HG03103 (cell line): ENCODE results near the gene CD4.

Experiments used
- ATAC-seq: cut with Tn5 transposase; IDR thresholded peaks from one replicate; pipeline ENCODE4 v1.9.1; 2021; ENCODE audit warnings: low read depth; ENCODE audit not compliant: unreplicated experiment

Gene CD4

DNA sequence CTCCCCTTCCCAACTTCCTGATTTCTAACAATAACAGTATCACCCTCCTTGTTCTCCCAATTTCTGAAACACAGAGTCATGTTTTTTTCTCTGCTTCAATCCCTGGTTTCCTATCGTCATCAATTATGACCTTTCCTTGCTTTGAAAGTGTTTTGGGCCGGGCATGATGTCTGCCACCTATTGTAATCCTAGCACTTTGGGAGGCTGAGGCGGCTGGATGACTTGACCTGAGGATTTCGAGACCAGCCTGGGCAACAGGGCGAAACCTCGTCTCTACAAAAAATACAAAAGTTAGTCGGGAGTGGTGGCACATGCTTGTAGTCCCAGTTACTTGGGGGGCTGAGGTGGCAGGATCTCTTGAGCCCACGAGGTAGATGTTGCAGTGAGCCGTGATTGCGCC lies 19.7 kb downstream of the CD4 start:
- no peak for ATAC-seq

DNA sequence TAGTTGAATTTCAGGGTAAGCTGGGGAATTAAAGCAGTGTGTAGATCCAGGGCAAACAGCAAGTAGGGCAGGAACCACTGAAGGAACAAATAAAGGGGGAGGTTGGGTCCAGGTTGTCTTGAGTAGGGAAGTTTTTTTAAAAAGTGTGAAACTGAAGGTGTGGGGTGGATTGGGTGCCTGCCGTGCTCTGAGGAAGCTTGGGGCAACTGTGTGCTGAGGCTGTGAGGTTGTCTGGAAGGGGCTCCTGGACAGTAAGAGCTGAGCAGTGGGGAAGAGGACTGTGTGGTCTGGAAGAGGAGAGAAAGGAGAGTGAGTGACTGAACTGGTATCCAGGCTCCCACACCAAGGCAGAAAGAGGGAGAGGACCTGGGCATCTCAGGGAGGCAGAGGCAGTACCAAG lies 21.4 kb downstream of the CD4 start:
- no peak for ATAC-seq

DNA sequence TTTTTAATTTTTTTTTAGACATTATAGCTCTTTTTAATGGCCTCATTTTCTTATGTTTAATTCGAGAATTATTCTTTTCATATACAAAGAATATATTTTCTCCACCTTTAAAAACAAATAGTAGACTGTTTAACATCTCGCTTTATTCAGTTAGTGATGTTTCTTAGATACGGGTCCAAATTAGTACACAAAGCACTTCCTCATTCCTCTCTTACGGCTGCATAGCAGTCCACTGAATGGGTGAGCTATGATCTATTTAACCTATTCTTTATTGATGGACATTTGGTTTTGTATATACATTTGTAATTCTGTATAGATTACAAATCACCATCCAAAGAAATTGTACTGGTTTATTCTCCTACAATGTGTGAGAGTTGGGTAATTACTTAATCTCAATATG lies 24.0 kb downstream of the CD4 start:
- ATAC-seq, result no peak

DNA sequence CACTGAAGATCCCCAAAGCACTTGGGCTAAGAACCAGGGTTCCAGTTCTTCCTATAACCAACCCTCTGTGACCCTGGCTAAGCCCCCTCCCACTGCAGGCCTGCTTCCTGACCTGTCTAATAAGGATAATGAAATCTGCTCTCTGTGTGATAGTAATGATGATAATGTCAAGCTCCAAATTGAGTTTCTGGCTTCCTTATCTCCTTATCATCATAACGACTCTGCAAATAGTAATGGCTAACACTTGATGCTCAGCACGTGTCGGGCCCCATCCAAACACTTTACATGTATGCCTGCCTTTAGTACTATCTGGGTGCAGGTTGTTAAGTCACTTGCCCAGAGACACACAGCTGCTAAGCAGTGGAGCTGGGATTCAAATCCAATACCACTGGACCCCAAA lies 27.3 kb downstream of the CD4 start:
- ATAC-seq, result no peak

- ATAC-seq, result no peak
Measured at GRCh38 chr12:6817098-6817497, 27.8 kb downstream of the CD4 start.

DNA sequence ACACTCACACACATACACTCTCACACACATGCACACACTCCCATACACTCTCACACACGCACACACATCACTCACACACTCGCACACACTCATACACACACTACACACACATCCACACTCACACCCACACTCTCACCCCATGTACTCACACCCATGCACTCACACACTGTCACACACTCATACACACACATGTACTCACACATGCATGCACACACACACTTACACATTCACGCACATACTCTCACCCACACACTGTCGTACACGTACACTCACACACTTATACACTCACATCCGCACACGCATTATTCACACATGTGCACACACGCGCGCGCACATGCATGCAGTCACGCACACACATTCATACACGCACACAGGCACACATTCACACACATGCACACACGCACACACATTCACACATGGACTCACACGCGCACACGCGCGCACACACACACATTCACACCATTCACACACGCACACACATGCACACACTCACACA lies 28.4 kb downstream of the CD4 start:
- no peak for ATAC-seq

DNA sequence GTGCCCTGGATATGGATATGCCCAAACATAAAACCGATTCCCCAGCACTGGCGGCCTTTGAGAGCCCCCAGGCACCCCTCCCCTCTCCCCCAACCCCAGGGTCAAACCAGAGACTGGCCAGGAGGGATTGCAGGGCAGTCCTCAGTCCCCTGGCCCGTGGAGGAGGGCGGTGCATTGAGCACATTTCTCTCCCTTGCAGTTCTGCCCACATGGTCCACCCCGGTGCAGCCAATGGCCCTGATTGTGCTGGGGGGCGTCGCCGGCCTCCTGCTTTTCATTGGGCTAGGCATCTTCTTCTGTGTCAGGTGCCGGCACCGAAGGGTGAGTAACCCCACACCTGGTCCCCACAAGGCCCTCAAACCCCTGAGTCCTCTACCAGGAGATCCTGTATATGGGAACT lies 28.9 kb downstream of the CD4 start:
- no peak for ATAC-seq

GRCh38 chr12:6818645-6819044 lies 29.3 kb downstream of the CD4 start:
- no peak for ATAC-seq

- no peak for ATAC-seq
Measured at GRCh38 chr12:6819106-6820030, 30.0 kb downstream of the CD4 start.

GRCh38 chr12:6820166-6820565 lies 30.8 kb downstream of the CD4 start:
- ATAC-seq, result no peak

DNA sequence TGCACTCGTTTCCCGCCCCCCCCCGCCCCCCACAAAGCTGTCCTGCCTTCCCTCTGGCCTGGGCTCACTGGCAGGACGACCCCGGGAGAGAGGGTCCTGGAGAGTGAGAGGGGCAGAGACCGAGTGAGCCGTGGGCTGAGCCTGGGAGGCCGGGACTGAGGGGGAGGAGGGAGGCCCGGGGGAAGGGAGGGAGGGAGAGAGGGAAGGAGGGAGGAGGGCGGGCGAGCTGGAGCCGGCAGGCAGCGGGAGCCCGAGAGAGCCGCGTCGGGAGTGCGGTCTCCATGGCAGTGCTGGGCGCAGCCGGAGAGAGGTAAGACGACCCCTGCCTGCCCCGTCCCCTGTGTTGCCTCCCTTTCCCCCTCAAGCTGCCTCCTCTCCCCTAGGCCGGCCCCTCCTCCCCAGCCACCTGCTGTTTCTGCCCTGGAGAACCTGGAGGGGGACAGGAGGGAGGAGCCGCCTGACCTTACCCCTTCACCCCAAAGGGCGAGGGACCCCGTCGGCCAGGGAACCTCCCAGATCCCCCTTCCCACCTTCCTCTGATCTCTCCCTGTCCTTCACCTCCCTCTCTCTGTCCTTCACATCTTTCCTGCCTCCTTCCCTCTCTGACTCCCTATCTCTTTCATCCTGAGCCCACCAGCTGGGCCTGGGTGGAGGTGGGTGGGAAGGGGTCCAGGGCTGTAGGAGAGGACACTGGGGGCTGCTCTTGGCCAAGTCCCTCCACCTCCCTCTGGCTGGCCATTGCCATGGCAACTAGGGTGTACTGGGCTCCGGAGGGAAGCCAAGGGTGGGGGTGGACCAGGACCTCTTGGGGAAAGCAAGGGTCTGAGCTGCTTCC lies 32.5 kb downstream of the CD4 start, which contains the start of gene GPR162:
GPR162 (plus strand) TSS at position 231 of the 835 bp plus-strand sequence. CDS start 2,078 bp downstream, outside the sequence.
- no peak for ATAC-seq

DNA sequence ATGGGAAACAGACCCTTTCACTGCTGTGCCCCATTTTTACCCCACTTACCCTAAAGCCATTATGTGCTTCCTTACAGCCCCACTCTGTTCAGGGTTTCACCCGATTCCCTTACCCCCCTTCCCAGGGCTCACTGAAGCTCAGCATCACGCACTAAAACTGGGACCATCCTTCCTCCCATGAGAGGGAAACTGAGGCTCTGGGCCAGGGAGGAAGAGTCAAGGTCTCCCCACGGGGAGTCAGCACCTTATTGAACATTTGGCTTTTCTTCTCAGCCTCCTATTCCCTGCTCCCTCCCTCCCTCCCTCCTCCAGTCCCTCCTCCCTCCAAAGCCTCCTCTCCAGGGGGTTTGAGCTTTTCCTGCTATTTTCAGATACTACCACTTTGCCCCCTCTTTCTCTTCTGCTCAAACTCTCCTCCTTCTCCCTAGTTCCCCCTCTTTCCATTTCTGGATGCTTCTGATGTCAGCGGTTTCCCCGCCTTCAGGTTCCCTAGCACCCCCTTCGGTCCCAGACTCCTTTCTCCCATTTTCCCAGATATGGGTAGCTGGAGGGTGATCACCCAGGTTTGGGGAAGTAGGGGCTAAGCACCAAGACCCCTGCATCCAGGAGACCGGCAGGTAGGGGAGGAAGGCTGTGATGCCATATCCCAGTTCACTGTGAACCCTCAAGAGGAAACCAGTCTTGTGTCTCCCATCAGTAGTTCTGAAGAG lies 33.3 kb downstream of the CD4 start:
- ATAC-seq, result no peak

DNA sequence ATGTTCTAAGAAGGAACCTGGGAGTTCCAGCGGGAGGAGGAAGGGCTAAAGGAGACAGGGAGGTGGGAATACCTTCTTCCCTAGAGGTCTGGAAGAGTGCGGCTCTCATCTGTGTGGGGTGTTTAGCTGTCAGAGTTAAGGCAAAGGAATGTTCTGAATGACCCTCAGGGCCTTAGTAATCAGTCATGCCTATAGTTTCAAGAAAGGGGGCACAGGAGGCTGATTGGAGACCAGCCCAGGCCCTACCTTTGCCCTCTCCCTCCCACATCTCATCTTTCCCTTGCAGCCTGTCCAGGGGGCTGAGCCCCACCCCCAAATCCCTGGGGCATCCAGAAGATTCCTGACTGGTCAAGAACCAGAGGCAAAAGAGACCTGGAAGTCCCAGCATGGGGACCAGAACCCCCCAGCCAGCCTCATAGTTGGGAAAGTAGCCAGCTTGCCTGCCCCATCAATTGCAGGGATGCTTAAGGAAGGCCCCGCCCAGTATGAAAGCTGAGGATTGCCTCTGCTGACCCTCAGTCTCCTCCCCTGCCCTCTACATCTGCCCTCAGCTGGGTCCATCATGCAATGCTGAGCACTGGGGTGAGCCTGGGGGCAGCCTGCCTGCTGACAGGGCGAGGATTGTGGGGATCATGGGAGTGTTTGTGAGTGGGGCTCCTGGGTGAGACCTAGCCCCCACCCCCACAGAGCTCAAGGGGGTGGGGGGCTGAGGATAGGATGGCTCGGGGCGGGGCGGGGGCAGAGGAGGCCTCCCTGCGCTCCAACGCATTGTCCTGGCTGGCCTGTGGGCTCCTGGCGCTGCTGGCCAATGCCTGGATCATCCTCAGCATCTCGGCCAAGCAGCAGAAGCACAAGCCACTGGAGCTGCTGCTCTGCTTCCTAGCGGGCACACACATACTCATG lies 34.1 kb downstream of the CD4 start:
- no peak for ATAC-seq

DNA sequence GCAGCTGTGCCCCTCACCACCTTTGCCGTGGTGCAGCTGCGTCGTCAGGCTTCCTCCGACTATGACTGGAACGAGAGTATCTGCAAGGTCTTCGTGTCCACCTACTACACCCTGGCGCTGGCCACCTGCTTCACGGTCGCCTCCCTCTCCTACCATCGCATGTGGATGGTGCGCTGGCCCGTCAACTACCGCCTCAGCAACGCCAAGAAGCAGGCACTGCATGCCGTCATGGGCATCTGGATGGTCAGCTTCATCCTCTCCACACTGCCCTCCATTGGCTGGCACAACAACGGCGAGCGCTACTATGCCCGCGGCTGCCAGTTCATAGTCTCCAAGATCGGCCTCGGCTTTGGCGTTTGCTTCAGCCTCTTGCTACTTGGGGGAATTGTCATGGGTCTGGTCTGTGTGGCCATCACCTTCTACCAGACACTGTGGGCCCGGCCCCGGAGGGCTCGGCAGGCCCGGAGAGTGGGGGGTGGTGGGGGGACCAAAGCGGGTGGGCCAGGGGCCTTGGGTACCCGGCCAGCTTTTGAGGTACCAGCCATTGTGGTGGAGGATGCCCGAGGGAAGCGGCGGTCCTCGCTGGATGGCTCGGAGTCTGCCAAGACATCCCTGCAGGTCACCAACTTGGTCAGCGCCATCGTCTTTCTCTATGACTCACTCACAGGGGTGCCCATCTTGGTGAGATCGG lies 34.9 kb downstream of the CD4 start:
- no peak for ATAC-seq

DNA sequence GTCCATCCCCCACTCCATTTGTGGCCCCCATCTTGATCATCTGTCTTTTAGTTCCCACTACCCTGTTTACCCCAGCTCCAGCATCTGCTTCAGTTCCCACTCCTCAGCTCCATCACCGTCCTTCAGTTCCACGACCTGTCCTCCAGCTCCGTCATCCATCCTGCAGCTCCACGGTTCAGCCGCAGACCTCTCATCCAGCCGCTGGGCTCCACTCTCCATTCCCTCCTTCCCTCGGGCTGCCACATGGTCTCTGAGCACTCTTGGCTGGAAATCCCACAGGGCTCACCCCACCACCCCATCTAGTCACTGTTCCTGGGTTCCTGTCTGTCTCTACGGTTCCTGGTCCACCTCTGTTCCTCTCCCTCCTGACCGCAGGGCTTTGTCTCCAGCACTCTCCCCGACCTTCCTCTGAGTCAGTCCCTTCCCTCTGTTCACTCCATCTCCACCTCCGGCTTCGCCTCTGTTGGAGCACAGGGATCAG lies 35.6 kb downstream of the CD4 start:
- ATAC-seq, result no peak

DNA sequence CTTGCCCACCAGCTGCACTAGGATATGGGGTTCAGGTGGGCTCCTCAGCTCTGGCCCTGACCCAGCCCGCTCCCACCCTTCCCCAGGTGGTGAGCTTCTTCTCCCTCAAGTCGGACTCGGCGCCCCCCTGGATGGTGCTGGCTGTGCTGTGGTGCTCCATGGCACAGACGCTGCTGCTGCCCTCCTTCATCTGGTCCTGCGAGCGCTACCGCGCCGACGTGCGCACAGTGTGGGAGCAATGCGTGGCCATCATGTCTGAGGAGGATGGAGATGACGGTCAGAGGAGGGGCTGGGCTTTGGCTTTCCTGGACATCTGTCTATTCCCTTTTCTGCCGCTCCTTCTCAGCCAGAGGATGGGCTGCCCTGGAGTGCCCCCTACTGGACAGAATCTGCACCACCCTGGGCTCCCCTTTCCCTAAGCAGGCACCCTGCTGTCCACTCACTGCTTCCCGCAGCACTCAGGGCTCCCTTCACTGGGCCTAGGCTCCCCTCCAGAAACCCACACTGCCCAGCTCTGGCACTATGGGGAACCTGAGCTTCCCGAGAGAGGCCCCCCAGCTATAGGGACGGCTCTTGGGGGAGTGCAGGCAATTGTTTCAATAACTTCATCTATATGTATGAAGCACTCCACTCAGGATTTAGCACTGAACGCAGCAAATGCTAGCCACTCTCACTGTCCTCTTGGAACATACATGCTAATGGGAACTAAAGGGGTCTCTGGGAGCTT lies 36.2 kb downstream of the CD4 start:
- ATAC-seq, result no peak

GRCh38 chr12:6826125-6826733 lies 36.9 kb downstream of the CD4 start:
- ATAC-seq, result no peak
